WTC11 (cell line): Measurements from ENCODE around the gene TMEM272.

Experiments used
- CREB1 ChIP-seq: sonication (generic); formaldehyde crosslinking; IDR thresholded peaks from 2 replicates; pipeline ENCODE4 v1.8.0; 2023; ENCODE audit warnings: mild to moderate bottlenecking, missing genetic modification reagents
- GTF2I ChIP-seq: fragments of 250-450 bp; sonication (Bioruptor Pico); conservative IDR thresholded peaks from 2 replicates; pipeline ENCODE4 v1.4.0; 2021; ENCODE audit warnings: mild to moderate bottlenecking
- JUN ChIP-seq: sonication (generic); formaldehyde crosslinking; IDR thresholded peaks from 2 replicates; pipeline ENCODE4 v1.8.0; 2023; ENCODE audit warnings: mild to moderate bottlenecking, missing genetic modification reagents
- NR2C2 ChIP-seq: sonication (generic); formaldehyde crosslinking; IDR thresholded peaks from 2 replicates; pipeline ENCODE4 v1.8.0; 2022; ENCODE audit warnings: mild to moderate bottlenecking, missing genetic modification reagents
- TCF7 ChIP-seq: sonication (generic); formaldehyde crosslinking; IDR thresholded peaks from 2 replicates; pipeline ENCODE4 v1.8.0; 2022; ENCODE audit warnings: mild to moderate bottlenecking, low read depth, missing genetic modification reagents, moderate library complexity
- TEAD4 ChIP-seq: sonication (generic); formaldehyde crosslinking; IDR thresholded peaks from 2 replicates; pipeline ENCODE4 v1.8.0; 2022; ENCODE audit warnings: mild to moderate bottlenecking, missing genetic modification reagents
- TF ChIP-seq, protein P1 (sequence below): fragments of 200-600 bp; IDR thresholded peaks from 2 replicates; pipeline ENCODE4 v1.8.0; 2022; ENCODE audit warnings: antibody characterized with exemption

GRCh38 chr13:51783428-51784094, 61.4 kb downstream of the TMEM272 start:
- TF ChIP-seq TCF7 (CRISPR knock-in tag) = no peak
- TF ChIP-seq, protein P1, sequence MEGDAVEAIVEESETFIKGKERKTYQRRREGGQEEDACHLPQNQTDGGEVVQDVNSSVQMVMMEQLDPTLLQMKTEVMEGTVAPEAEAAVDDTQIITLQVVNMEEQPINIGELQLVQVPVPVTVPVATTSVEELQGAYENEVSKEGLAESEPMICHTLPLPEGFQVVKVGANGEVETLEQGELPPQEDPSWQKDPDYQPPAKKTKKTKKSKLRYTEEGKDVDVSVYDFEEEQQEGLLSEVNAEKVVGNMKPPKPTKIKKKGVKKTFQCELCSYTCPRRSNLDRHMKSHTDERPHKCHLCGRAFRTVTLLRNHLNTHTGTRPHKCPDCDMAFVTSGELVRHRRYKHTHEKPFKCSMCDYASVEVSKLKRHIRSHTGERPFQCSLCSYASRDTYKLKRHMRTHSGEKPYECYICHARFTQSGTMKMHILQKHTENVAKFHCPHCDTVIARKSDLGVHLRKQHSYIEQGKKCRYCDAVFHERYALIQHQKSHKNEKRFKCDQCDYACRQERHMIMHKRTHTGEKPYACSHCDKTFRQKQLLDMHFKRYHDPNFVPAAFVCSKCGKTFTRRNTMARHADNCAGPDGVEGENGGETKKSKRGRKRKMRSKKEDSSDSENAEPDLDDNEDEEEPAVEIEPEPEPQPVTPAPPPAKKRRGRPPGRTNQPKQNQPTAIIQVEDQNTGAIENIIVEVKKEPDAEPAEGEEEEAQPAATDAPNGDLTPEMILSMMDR = no peak
- no peak for TF ChIP-seq GTF2I
- no peak for TF ChIP-seq CREB1
- no peak for TF ChIP-seq TEAD4 (CRISPR knock-in tag)
- TF ChIP-seq JUN (CRISPR knock-in tag) = no peak
- no peak for TF ChIP-seq NR2C2
